GM23338 (cell line): ENCODE results near the gene VRK3. TPM values are rescaled to one million over a fixed set of nuclear protein-coding genes. Genes with fewer than 3 reads are reported as not detected.

Experiments used
- ATAC-seq: fragments of 200-7000 bp; cut with Tn5 transposase; 3 replicates; pipeline ENCODE4 v1.9.1; 2020
- DNase-seq: peaks from one replicate; pipeline ENCODE4 v3.0.0-alpha.2; 2015; ENCODE audit warnings: low spot score
- H2AFZ ChIP-seq: fragments of 200-600 bp; sonication (generic); 2 replicates; pipeline ENCODE4 v1.8.0; 2016; ENCODE audit warnings: antibody characterized with exemption, mild to moderate bottlenecking, moderate library complexity
- H3F3A ChIP-seq: fragments of 200-600 bp; sonication (generic); replicated peaks from 2 replicates; pipeline ENCODE4 v1.8.0; 2017; ENCODE audit warnings: antibody characterized with exemption, mixed run types, low read depth
- H3K27ac ChIP-seq: fragments of 200-600 bp; sonication (generic); 2 replicates; pipeline ENCODE4 v1.6.1; 2016; ENCODE audit warnings: low read depth
- H3K27me3 ChIP-seq: fragments of 200-600 bp; sonication (generic); 2 replicates; pipeline ENCODE4 v1.8.0; 2016; ENCODE audit warnings: mild to moderate bottlenecking, mixed run types, moderate library complexity; ENCODE audit not compliant: insufficient read depth
- H3K36me3 ChIP-seq: fragments of 200-600 bp; sonication (generic); 2 replicates; pipeline ENCODE4 v1.8.0; 2016; ENCODE audit warnings: mild to moderate bottlenecking; ENCODE audit not compliant: insufficient read depth
- H3K4me1 ChIP-seq: fragments of 200-600 bp; sonication (generic); 2 replicates; pipeline ENCODE4 v1.8.0; 2016; ENCODE audit warnings: mild to moderate bottlenecking, moderate library complexity; ENCODE audit not compliant: insufficient read depth
- H3K4me2 ChIP-seq: fragments of 200-600 bp; sonication (generic); 2 replicates; pipeline ENCODE4 v1.7.1; 2017; ENCODE audit warnings: mixed run types
- H3K4me3 ChIP-seq: fragments of 200-600 bp; sonication (generic); 2 replicates; pipeline ENCODE4 v1.6.1; 2016; ENCODE audit warnings: mixed run types
- H3K79me2 ChIP-seq: fragments of 200-600 bp; sonication (generic); replicated peaks from 2 replicates; pipeline ENCODE4 v1.8.0; 2017; ENCODE audit warnings: mild to moderate bottlenecking; ENCODE audit not compliant: insufficient read depth
- H3K9me2 ChIP-seq: fragments of 200-600 bp; sonication (generic); 2 replicates; pipeline ENCODE4 v1.8.0; 2017; ENCODE audit not compliant: insufficient read depth
- H4K20me1 ChIP-seq: fragments of 200-600 bp; sonication (generic); replicated peaks from 2 replicates; pipeline ENCODE4 v1.8.0; 2017; ENCODE audit warnings: mild to moderate bottlenecking; ENCODE audit not compliant: insufficient read depth
- H3K27ac Mint-ChIP-seq: 2 replicates; pipeline ENCODE4 v1.8.0; 2020; ENCODE audit warnings: inconsistent platforms, mild to moderate bottlenecking, moderate library complexity, mixed read lengths
- H3K27me3 Mint-ChIP-seq: 3 replicates; pipeline ENCODE4 v1.8.0; 2022; ENCODE audit warnings: low read depth, mild to moderate bottlenecking, moderate library complexity, mixed read lengths, inconsistent platforms; ENCODE audit not compliant: insufficient read depth, poor library complexity
- H3K36me3 Mint-ChIP-seq: 3 replicates; pipeline ENCODE4 v1.8.0; 2021; ENCODE audit warnings: low read depth, mild to moderate bottlenecking, inconsistent platforms, moderate library complexity, mixed read lengths
- H3K4me1 Mint-ChIP-seq: 3 replicates; pipeline ENCODE4 v1.8.0; 2020; ENCODE audit warnings: mild to moderate bottlenecking, inconsistent platforms, mixed read lengths
- H3K4me3 Mint-ChIP-seq: 3 replicates; pipeline ENCODE4 v1.8.0; 2021; ENCODE audit warnings: moderate library complexity, mild to moderate bottlenecking, inconsistent platforms, mixed read lengths
- H3K9me3 Mint-ChIP-seq: 3 replicates; pipeline ENCODE4 v1.8.0; 2020; ENCODE audit warnings: moderate library complexity, mild to moderate bottlenecking, inconsistent platforms, mixed read lengths
- CREB1 ChIP-seq: fragments of 250-450 bp; sonication (Bioruptor Pico); IDR thresholded peaks from 2 replicates; pipeline ENCODE4 v1.5.0; 2020; ENCODE audit warnings: low read depth, mild to moderate bottlenecking, moderate library complexity
- EZH2 ChIP-seq: fragments of 200-600 bp; sonication (generic); IDR thresholded peaks from one replicate; pipeline ENCODE4 v1.8.0; 2017; ENCODE audit warnings: antibody characterized with exemption, mild to moderate bottlenecking, low read depth; ENCODE audit not compliant: unreplicated experiment
- EZH2phosphoT487 ChIP-seq: fragments of 200-600 bp; sonication (generic); IDR thresholded peaks from one replicate; pipeline ENCODE4 v1.8.1; 2018; ENCODE audit warnings: antibody characterized with exemption; ENCODE audit not compliant: unreplicated experiment
- JUNB ChIP-seq: IDR thresholded peaks from one replicate; pipeline ENCODE4 v1.6.1; 2016; ENCODE audit warnings: antibody characterized with exemption; ENCODE audit not compliant: unreplicated experiment
- POLR2AphosphoS5 ChIP-seq: IDR thresholded peaks from 2 replicates; pipeline ENCODE4 v1.6.1; 2016; ENCODE audit warnings: antibody characterized with exemption, low read depth
- STAT1 ChIP-seq: IDR thresholded peaks from one replicate; pipeline ENCODE4 v1.6.1; 2016; ENCODE audit warnings: antibody characterized with exemption; ENCODE audit not compliant: unreplicated experiment
- ZNF462 ChIP-seq: fragments of 250-450 bp; sonication (Bioruptor Pico); IDR thresholded peaks from 2 replicates; pipeline ENCODE4 v1.5.0; 2020; ENCODE audit warnings: mild to moderate bottlenecking, moderate library complexity
- long read RNA-seq: library from polyadenylated mRNA; unstranded; transcript quantifications from one replicate; pipeline ENCODE4 v2.0.0, GENCODE V29; 2020; ENCODE audit not compliant: unreplicated experiment
- polyA plus RNA-seq: library from polyadenylated mRNA; unstranded; fragments of >200 nt; fragmentation: Nextera tagmentation; extraction: Ambion mirVana; gene quantifications from 2 replicates; pipeline ENCODE4 v1.2.1, GENCODE V29; 2016
- total RNA-seq: library from RNA; depleted of rRNA; stranded (reverse); fragments of >200 nt; shearing (Covaris generic); gene quantifications from 2 replicates; pipeline ENCODE4 v1.2.3, GENCODE V29; 2014; rRNA removed
- TF ChIP-seq, protein P1 (sequence below), 2 experiments: fragments of 200-600 bp in 1 of 2; sonication (generic) in 1 of 2; conservative IDR thresholded peaks; 2 replicates each; pipeline versions ENCODE4 v1.5.1 to v1.6.1; 2016 to 2017; ENCODE audit warnings: antibody characterized with exemption in 2 of 2, low read depth in 2 of 2, mild to moderate bottlenecking in 2 of 2, moderate library complexity in 1 of 2
- TF ChIP-seq, protein P2 (sequence below): IDR thresholded peaks from 2 replicates; pipeline ENCODE4 v1.6.1; 2016; ENCODE audit warnings: antibody characterized with exemption
- TF ChIP-seq, protein P3 (sequence below): IDR thresholded peaks from one replicate; pipeline ENCODE4 v1.6.1; 2018; ENCODE audit warnings: antibody characterized with exemption; ENCODE audit not compliant: unreplicated experiment

Gene VRK3, protein sequence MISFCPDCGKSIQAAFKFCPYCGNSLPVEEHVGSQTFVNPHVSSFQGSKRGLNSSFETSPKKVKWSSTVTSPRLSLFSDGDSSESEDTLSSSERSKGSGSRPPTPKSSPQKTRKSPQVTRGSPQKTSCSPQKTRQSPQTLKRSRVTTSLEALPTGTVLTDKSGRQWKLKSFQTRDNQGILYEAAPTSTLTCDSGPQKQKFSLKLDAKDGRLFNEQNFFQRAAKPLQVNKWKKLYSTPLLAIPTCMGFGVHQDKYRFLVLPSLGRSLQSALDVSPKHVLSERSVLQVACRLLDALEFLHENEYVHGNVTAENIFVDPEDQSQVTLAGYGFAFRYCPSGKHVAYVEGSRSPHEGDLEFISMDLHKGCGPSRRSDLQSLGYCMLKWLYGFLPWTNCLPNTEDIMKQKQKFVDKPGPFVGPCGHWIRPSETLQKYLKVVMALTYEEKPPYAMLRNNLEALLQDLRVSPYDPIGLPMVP
- total RNA-seq (20.4 and 29.1 TPM in 2 replicates), polyA plus RNA-seq (17.4 and 19.2 TPM in 2 replicates)
- long read RNA-seq, transcript VRK3-217 (15 exons, 2,126 nt): major isoform, 15 of 32 reads
- long read RNA-seq, partial matches to known transcripts: 4 of 32 reads
- long read RNA-seq, other reads (novel, unspliced or antisense): 10 of 32 reads

DNA sequence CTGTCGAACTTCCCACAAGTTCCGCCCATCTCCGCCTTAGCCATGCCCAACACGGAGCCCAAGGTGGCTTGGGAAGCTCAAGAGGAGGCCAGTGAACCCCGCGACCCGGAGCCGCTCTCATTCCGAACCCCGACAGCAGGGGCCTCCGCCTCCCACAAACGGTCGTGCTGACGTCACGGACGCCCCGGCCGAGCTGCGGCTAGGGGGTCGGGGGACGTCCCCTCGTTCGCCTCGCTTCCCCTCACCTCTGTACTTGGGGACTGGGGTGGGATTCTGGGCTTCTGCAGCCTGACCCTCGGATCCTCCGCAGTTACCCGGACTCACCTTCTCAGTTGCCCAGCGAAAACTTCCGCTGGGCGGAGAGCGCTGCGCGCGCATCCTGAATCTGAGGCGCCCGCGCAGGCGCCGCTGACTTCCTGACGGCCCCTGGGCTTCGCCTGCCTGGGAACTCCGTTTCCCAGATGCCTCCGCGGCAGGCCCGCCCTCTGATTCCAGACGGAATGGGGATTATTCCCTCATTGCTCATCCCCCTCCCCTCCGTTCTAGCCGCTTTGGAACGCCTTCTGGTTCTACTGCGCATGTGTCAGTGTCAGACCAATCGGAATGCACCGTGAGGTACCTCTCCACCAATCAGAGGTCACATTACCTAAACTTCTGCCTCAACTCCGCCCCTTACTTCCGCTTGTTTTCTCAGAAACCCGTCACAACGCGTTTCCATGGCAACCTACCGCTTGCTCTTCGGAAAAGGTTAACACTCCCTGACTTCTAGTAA is at the start of gene VRK3:
VRK3 (minus strand) TSS at position 351 of the 772 bp plus-strand sequence. CDS start 9,210 bp downstream, outside the sequence.
- H3K27me3 ChIP-seq: no peaks in the 10 kb centered on the region
- H3K27ac ChIP-seq: 0 out of 2 replicates have a peak within 1 kb of the TSS, but pooled peaks have one; percentile 21
- H3K4me3 ChIP-seq: peak within 1 kb of the TSS; percentile 69
- no peaks in the 10 kb centered on the region for H3K9me2 ChIP-seq
- ATAC-seq (peak; percentile 87), DNase-seq (peak; percentile 100)
- 0 out of 2 replicates have a peak, but pooled peaks cover 2% of the 10 kb centered on the region for H3F3A ChIP-seq
- Mint-ChIP-seq H3K27ac (peak within 1 kb of the TSS; percentile 98), H3K4me1 (peaks cover 10% of the 10 kb centered on the region; the same call in 2 of the 3 replicates), H3K36me3 (peaks cover 14% of the 10 kb centered on the region), H3K27me3 (peaks cover 9% of the 10 kb centered on the region), H3K4me3 (peak within 1 kb of the TSS; percentile 95), H3K9me3 (peaks cover 11% of the 10 kb centered on the region)
- H3K79me2 ChIP-seq: peaks cover 52% of the 10 kb centered on the region
- peaks cover 9% of the 10 kb centered on the region for H4K20me1 ChIP-seq
- H2AFZ ChIP-seq: peak within 1 kb of the TSS; percentile 87
- H3K4me2 ChIP-seq: peak within 1 kb of the TSS; percentile 90
- no peaks in the 10 kb centered on the region for H3K36me3 ChIP-seq
- H3K4me1 ChIP-seq: peaks cover 15% of the 10 kb centered on the region; the same call in 1 of the 2 replicates
- TF ChIP-seq, protein P1, sequence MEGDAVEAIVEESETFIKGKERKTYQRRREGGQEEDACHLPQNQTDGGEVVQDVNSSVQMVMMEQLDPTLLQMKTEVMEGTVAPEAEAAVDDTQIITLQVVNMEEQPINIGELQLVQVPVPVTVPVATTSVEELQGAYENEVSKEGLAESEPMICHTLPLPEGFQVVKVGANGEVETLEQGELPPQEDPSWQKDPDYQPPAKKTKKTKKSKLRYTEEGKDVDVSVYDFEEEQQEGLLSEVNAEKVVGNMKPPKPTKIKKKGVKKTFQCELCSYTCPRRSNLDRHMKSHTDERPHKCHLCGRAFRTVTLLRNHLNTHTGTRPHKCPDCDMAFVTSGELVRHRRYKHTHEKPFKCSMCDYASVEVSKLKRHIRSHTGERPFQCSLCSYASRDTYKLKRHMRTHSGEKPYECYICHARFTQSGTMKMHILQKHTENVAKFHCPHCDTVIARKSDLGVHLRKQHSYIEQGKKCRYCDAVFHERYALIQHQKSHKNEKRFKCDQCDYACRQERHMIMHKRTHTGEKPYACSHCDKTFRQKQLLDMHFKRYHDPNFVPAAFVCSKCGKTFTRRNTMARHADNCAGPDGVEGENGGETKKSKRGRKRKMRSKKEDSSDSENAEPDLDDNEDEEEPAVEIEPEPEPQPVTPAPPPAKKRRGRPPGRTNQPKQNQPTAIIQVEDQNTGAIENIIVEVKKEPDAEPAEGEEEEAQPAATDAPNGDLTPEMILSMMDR (conservative IDR thresholded peaks at IDR 0.05; ENCODE audit: low read depth in 2 of 2): no peak
- TF ChIP-seq, protein P2, sequence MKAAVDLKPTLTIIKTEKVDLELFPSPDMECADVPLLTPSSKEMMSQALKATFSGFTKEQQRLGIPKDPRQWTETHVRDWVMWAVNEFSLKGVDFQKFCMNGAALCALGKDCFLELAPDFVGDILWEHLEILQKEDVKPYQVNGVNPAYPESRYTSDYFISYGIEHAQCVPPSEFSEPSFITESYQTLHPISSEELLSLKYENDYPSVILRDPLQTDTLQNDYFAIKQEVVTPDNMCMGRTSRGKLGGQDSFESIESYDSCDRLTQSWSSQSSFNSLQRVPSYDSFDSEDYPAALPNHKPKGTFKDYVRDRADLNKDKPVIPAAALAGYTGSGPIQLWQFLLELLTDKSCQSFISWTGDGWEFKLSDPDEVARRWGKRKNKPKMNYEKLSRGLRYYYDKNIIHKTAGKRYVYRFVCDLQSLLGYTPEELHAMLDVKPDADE: peak; percentile 28; the same call in 1 of the 2 replicates
- TF ChIP-seq EZH2phosphoT487: no peak
- TF ChIP-seq POLR2AphosphoS5: peak; percentile 80
- TF ChIP-seq ZNF462 (CRISPR knock-in tag): no peak
- TF ChIP-seq, protein P3, sequence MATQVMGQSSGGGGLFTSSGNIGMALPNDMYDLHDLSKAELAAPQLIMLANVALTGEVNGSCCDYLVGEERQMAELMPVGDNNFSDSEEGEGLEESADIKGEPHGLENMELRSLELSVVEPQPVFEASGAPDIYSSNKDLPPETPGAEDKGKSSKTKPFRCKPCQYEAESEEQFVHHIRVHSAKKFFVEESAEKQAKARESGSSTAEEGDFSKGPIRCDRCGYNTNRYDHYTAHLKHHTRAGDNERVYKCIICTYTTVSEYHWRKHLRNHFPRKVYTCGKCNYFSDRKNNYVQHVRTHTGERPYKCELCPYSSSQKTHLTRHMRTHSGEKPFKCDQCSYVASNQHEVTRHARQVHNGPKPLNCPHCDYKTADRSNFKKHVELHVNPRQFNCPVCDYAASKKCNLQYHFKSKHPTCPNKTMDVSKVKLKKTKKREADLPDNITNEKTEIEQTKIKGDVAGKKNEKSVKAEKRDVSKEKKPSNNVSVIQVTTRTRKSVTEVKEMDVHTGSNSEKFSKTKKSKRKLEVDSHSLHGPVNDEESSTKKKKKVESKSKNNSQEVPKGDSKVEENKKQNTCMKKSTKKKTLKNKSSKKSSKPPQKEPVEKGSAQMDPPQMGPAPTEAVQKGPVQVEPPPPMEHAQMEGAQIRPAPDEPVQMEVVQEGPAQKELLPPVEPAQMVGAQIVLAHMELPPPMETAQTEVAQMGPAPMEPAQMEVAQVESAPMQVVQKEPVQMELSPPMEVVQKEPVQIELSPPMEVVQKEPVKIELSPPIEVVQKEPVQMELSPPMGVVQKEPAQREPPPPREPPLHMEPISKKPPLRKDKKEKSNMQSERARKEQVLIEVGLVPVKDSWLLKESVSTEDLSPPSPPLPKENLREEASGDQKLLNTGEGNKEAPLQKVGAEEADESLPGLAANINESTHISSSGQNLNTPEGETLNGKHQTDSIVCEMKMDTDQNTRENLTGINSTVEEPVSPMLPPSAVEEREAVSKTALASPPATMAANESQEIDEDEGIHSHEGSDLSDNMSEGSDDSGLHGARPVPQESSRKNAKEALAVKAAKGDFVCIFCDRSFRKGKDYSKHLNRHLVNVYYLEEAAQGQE: no peak
- TF ChIP-seq CREB1 (CRISPR knock-in tag): peak; percentile 87
- no peak for TF ChIP-seq STAT1
- TF ChIP-seq EZH2: no peak
- TF ChIP-seq JUNB: no peak
